OCI-LY1 (cell line): ENCODE data around the gene MS4A12.

Experiments
- EZH2 ChIP-seq: fragments of 200-600 bp; sonication (generic), shearing (Covaris generic); IDR thresholded peaks from 2 replicates; pipeline ENCODE4 v1.8.0; 2017; ENCODE audit warnings: borderline replicate concordance, mixed run types, mild to moderate bottlenecking, antibody characterized with exemption, low read length, moderate library complexity, mixed read lengths
- TF ChIP-seq, protein P1 (sequence below): fragments of 200-600 bp; sonication (generic), shearing (Covaris generic); IDR thresholded peaks from 2 replicates; pipeline ENCODE4 v1.5.1; 2017; ENCODE audit warnings: mild to moderate bottlenecking, antibody characterized with exemption, low read length, moderate library complexity, mixed read lengths

DNA sequence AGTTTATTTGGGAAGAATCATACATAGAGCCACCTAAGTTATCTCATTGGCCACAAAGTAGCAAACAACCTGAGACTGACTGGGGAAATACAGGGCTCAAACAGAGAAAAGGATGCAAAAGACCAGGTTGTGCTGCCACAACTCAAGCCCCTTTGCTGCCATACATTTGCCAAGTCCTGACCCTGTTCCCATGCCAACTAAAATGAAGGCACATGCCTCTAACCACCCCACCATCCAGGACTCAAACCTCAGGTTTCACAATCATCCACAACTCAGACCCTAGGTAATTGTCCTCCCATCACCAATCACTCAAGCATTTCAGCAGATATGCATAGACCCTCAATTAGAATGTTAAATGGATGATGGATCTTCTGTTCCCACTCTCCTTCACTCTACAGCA, 38.4 kb upstream of the MS4A12 start:
- TF ChIP-seq, protein P1, sequence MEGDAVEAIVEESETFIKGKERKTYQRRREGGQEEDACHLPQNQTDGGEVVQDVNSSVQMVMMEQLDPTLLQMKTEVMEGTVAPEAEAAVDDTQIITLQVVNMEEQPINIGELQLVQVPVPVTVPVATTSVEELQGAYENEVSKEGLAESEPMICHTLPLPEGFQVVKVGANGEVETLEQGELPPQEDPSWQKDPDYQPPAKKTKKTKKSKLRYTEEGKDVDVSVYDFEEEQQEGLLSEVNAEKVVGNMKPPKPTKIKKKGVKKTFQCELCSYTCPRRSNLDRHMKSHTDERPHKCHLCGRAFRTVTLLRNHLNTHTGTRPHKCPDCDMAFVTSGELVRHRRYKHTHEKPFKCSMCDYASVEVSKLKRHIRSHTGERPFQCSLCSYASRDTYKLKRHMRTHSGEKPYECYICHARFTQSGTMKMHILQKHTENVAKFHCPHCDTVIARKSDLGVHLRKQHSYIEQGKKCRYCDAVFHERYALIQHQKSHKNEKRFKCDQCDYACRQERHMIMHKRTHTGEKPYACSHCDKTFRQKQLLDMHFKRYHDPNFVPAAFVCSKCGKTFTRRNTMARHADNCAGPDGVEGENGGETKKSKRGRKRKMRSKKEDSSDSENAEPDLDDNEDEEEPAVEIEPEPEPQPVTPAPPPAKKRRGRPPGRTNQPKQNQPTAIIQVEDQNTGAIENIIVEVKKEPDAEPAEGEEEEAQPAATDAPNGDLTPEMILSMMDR: no peak
- no peak for TF ChIP-seq EZH2
